ENCODE measurements around the gene CORO6. TPM values are rescaled to one million over a fixed set of nuclear protein-coding genes. Genes with fewer than 3 reads are reported as not detected.

The CORO6 gene
- total RNA-seq, 1 donor from 2014 or later, result 1.4 TPM

GRCh38 chr17:29589524-29590410 is 32.9 kb downstream of the CORO6 start, which contains the start of gene GIT1:
Gene GIT1, minus strand, starts transcription at chr17:29589648. Its CDS starts 270 bp downstream, at chr17:29589378.
- Mint-ChIP-seq H3K4me3 (ENCODE audit: unreplicated experiment) (peak within 1 kb of the TSS; percentile 92), H3K9me3 (ENCODE audit: unreplicated experiment) (peaks cover 4% of the 10 kb centered on the region), H3K36me3 (ENCODE audit: unreplicated experiment) (no peaks in the 10 kb centered on the region)

DNA sequence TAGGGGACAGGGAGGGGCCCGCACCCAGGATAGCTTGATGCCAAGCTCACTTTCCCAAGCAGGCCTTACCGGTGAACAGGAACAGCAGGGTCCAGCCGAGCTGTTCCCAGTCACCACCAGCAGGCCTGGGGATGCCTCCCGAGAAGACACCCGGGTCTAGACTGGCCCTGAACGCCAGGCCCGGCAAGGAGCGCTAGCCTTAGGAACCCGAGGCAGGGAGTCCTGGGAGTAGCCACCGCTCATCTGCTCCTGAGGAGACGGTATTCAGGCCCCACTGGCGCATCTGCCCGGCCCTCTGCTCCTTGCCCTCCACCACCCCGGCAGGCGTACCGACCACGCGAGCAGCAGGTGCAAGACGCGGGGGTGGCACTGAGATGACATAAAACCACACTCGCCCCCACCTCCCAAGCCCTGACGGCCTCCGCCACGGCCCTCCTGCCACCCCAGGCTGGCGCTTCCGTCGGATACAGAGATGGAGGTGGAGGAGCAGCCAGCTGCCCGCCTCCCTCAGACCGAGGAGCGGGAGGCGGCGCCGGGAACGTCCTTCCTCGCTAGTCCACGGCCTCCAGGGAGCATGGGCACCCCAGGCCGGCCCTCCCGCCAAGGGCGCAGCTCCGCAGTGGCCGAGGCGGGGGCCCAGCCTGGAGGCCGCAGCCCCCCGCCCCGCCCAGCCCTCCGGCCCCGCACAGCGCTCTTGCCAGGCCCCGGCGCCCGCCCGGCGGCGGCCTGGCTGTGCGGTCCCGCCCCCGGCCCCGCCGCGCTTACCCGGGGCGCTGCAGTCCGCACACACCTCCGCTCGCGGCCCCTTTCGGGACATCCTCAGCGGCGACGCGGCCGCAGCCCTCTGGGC is 33.9 kb downstream of the CORO6 start:
- H3K4me3 Mint-ChIP-seq (ENCODE audit: unreplicated experiment), result peak overlapping the region; percentile 92
- H3K36me3 Mint-ChIP-seq (ENCODE audit: unreplicated experiment), result no peaks in the 10 kb centered on the region
- H3K27me3 Mint-ChIP-seq (ENCODE audit: unreplicated experiment), result peaks cover 14% of the 10 kb centered on the region
- no peak for TF ChIP-seq CTCF (IDR thresholded peaks at IDR 0.05; ENCODE audit: partially characterized antibody, unreplicated experiment)
- peaks cover 25% of the 10 kb centered on the region for H3K4me1 Mint-ChIP-seq (ENCODE audit: low read depth, unreplicated experiment)
- H3K27ac Mint-ChIP-seq (ENCODE audit: unreplicated experiment), result peak overlapping the region; percentile 79
- DNase-seq, result peak; percentile 57
- H3K9me3 Mint-ChIP-seq (ENCODE audit: unreplicated experiment), result peaks cover 4% of the 10 kb centered on the region

More at GRCh38 chr17:29589524-29590410, 32.9 kb downstream of the CORO6 start, which contains the start of gene GIT1:
- no peak for TF ChIP-seq CTCF (IDR thresholded peaks at IDR 0.05; ENCODE audit: partially characterized antibody, unreplicated experiment)
- peak; percentile 89 for DNase-seq
- H3K4me1 Mint-ChIP-seq (ENCODE audit: low read depth, unreplicated experiment), result peaks cover 19% of the 10 kb centered on the region
- peaks cover 14% of the 10 kb centered on the region for H3K27me3 Mint-ChIP-seq (ENCODE audit: unreplicated experiment)
- peak within 1 kb of the TSS; percentile 79 for H3K27ac Mint-ChIP-seq (ENCODE audit: unreplicated experiment)

GRCh38 chr17:29588017-29588561 is 34.6 kb downstream of the CORO6 start:
- peak overlapping the region; percentile 79 for H3K27ac Mint-ChIP-seq (ENCODE audit: unreplicated experiment)
- peaks cover 28% of the 10 kb centered on the region for H3K4me1 Mint-ChIP-seq (ENCODE audit: low read depth, unreplicated experiment)
- no peaks in the 10 kb centered on the region for H3K36me3 Mint-ChIP-seq (ENCODE audit: unreplicated experiment)
- H3K4me3 Mint-ChIP-seq (ENCODE audit: unreplicated experiment), result peak overlapping the region; percentile 92
- H3K27me3 Mint-ChIP-seq (ENCODE audit: unreplicated experiment), result peaks cover 14% of the 10 kb centered on the region
- no peak for TF ChIP-seq CTCF (IDR thresholded peaks at IDR 0.05; ENCODE audit: partially characterized antibody, unreplicated experiment)
- peaks cover 4% of the 10 kb centered on the region for H3K9me3 Mint-ChIP-seq (ENCODE audit: unreplicated experiment)
- no peak for DNase-seq

GRCh38 chr17:29587591-29587990 is 35.1 kb downstream of the CORO6 start:
- TF ChIP-seq CTCF (IDR thresholded peaks at IDR 0.05; ENCODE audit: partially characterized antibody, unreplicated experiment), result no peak
- Mint-ChIP-seq H3K27me3 (ENCODE audit: unreplicated experiment) (peaks cover 17% of the 10 kb centered on the region), H3K36me3 (ENCODE audit: unreplicated experiment) (no peaks in the 10 kb centered on the region), H3K4me1 (ENCODE audit: low read depth, unreplicated experiment) (peaks cover 28% of the 10 kb centered on the region), H3K27ac (ENCODE audit: unreplicated experiment) (no peak overlapping the region), H3K4me3 (ENCODE audit: unreplicated experiment) (peak overlapping the region; percentile 92), H3K9me3 (ENCODE audit: unreplicated experiment) (peaks cover 5% of the 10 kb centered on the region)
- DNase-seq, result no peak
